OCI-LY1 (cell line): ENCODE data around the gene STAC3.

Experiments
- H2AFZ ChIP-seq: fragments of 200-600 bp; sonication (generic), shearing (Covaris generic); 2 replicates; pipeline ENCODE4 v1.6.0; 2014; ENCODE audit warnings: antibody characterized with exemption, mild to moderate bottlenecking, low read length
- H3F3A ChIP-seq: fragments of 200-600 bp; sonication (generic), shearing (Covaris generic); 2 replicates; pipeline ENCODE4 v1.6.0; 2014; ENCODE audit warnings: mild to moderate bottlenecking, antibody characterized with exemption, low read length, moderate library complexity; ENCODE audit not compliant: insufficient read depth
- H3K27ac ChIP-seq: fragments of 200-600 bp; sonication (generic); 2 replicates; pipeline ENCODE4 v1.5.1; 2014; ENCODE audit warnings: low read length, mixed run types, mild to moderate bottlenecking, low read depth; ENCODE audit not compliant: poor library complexity, severe bottlenecking
- H3K27me3 ChIP-seq: fragments of 200-600 bp; sonication (generic); 2 replicates; pipeline ENCODE4 v1.6.0; 2014; ENCODE audit warnings: antibody characterized with exemption, mild to moderate bottlenecking, low read length, moderate library complexity; ENCODE audit not compliant: insufficient read depth
- H3K36me3 ChIP-seq: fragments of 200-600 bp; sonication (generic); 2 replicates; pipeline ENCODE4 v1.6.1; 2014; ENCODE audit warnings: mild to moderate bottlenecking, antibody characterized with exemption, low read length, moderate library complexity, mixed read lengths; ENCODE audit not compliant: insufficient read depth
- H3K4me1 ChIP-seq: fragments of 200-600 bp; sonication (generic); 2 replicates; pipeline ENCODE4 v1.5.1; 2014; ENCODE audit warnings: mild to moderate bottlenecking, low read length, moderate library complexity; ENCODE audit not compliant: insufficient read depth, severe bottlenecking
- H3K4me2 ChIP-seq: fragments of 200-600 bp; sonication (generic), shearing (Covaris generic); 2 replicates; pipeline ENCODE4 v1.6.1; 2014; ENCODE audit warnings: low read length
- H3K4me3 ChIP-seq: fragments of 200-600 bp; sonication (generic); 2 replicates; pipeline ENCODE4 v1.5.1; 2014; ENCODE audit warnings: low read length, low read depth, mild to moderate bottlenecking, mixed read lengths; ENCODE audit not compliant: poor library complexity, severe bottlenecking
- H3K79me2 ChIP-seq: fragments of 200-600 bp; shearing (Covaris generic); 2 replicates; pipeline ENCODE4 v1.6.1; 2016; ENCODE audit warnings: mixed run types, low read length, mixed read lengths; ENCODE audit not compliant: insufficient read depth
- H3K9ac ChIP-seq: fragments of 200-600 bp; sonication (generic), shearing (Covaris generic); 2 replicates; pipeline ENCODE4 v1.6.1; 2014; ENCODE audit warnings: mild to moderate bottlenecking, low read length, mixed read lengths
- H3K9me2 ChIP-seq: fragments of 200-600 bp; sonication (generic), shearing (Covaris generic); 2 replicates; pipeline ENCODE4 v1.6.1; 2014; ENCODE audit warnings: low read depth, mild to moderate bottlenecking, low read length, mixed read lengths
- H3K9me3 ChIP-seq: fragments of 200-600 bp; shearing (Covaris generic); 2 replicates; pipeline ENCODE4 v1.6.1; 2014; ENCODE audit warnings: low read length, mixed read lengths
- H4K20me1 ChIP-seq: fragments of 200-600 bp; sonication (generic), shearing (Covaris generic); 2 replicates; pipeline ENCODE4 v1.6.0; 2016; ENCODE audit warnings: mild to moderate bottlenecking, low read length; ENCODE audit not compliant: insufficient read depth
- CTCF ChIP-seq: fragments of 200-600 bp; sonication (generic), shearing (Covaris generic); IDR thresholded peaks from 2 replicates; pipeline ENCODE4 v1.5.1; 2017; ENCODE audit warnings: mild to moderate bottlenecking, antibody characterized with exemption, low read length, moderate library complexity, mixed read lengths
- EZH2 ChIP-seq: fragments of 200-600 bp; sonication (generic), shearing (Covaris generic); IDR thresholded peaks from 2 replicates; pipeline ENCODE4 v1.8.0; 2017; ENCODE audit warnings: borderline replicate concordance, mixed run types, mild to moderate bottlenecking, antibody characterized with exemption, low read length, moderate library complexity, mixed read lengths

Gene STAC3

GRCh38 chr12:57201219-57201618 is 49.8 kb downstream of the STAC3 start:
- Histone ChIP-seq H3K4me2 (no peak overlapping the region), H3F3A (no peaks in the 10 kb centered on the region), H3K4me3 (no peak overlapping the region), H3K79me2 (no peaks in the 10 kb centered on the region), H3K9me2 (no peaks in the 10 kb centered on the region), H4K20me1 (no peaks in the 10 kb centered on the region), H3K9ac (no peak overlapping the region), H3K4me1 (peaks cover 1% of the 10 kb centered on the region), H2AFZ (no peak overlapping the region), H3K27ac (no peak overlapping the region), H3K27me3 (peaks cover 44% of the 10 kb centered on the region; the same call in 1 of the 2 replicates), H3K36me3 (no peaks in the 10 kb centered on the region), H3K9me3 (no peaks in the 10 kb centered on the region)
- TF ChIP-seq EZH2, result no peak
- no peak for TF ChIP-seq CTCF

GRCh38 chr12:57200497-57200896 is 50.5 kb downstream of the STAC3 start:
- TF ChIP-seq CTCF, result no peak
- TF ChIP-seq EZH2, result no peak
- Histone ChIP-seq H3K36me3 (no peaks in the 10 kb centered on the region), H3F3A (no peaks in the 10 kb centered on the region), H3K9ac (no peak overlapping the region), H3K4me1 (peaks cover 8% of the 10 kb centered on the region), H3K27me3 (peaks cover 40% of the 10 kb centered on the region; the same call in 1 of the 2 replicates), H4K20me1 (no peaks in the 10 kb centered on the region), H3K27ac (no peak overlapping the region), H3K4me3 (no peak overlapping the region), H3K9me3 (no peaks in the 10 kb centered on the region), H2AFZ (no peak overlapping the region), H3K9me2 (no peaks in the 10 kb centered on the region), H3K79me2 (no peaks in the 10 kb centered on the region), H3K4me2 (no peak overlapping the region)

GRCh38 chr12:57199191-57199590 is 51.8 kb downstream of the STAC3 start:
- Histone ChIP-seq H3K4me2 (no peak overlapping the region), H3K27ac (no peak overlapping the region), H4K20me1 (no peaks in the 10 kb centered on the region), H3F3A (no peaks in the 10 kb centered on the region), H3K4me3 (no peak overlapping the region), H3K36me3 (no peaks in the 10 kb centered on the region), H2AFZ (no peak overlapping the region), H3K9me2 (no peaks in the 10 kb centered on the region), H3K4me1 (peaks cover 17% of the 10 kb centered on the region), H3K27me3 (peaks cover 36% of the 10 kb centered on the region; the same call in 1 of the 2 replicates), H3K9ac (no peak overlapping the region), H3K79me2 (no peaks in the 10 kb centered on the region), H3K9me3 (no peaks in the 10 kb centered on the region)
- no peak for TF ChIP-seq EZH2

- Histone ChIP-seq H3K4me3 (no peak overlapping the region), H4K20me1 (no peaks in the 10 kb centered on the region), H3K9ac (no peak overlapping the region), H3K4me2 (no peak overlapping the region), H3K79me2 (no peaks in the 10 kb centered on the region), H2AFZ (no peak overlapping the region), H3K9me3 (no peaks in the 10 kb centered on the region), H3K4me1 (peaks cover 21% of the 10 kb centered on the region), H3K27me3 (peaks cover 36% of the 10 kb centered on the region; the same call in 1 of the 2 replicates), H3K36me3 (no peaks in the 10 kb centered on the region), H3K27ac (no peak overlapping the region), H3K9me2 (no peaks in the 10 kb centered on the region), H3F3A (no peaks in the 10 kb centered on the region)
- TF ChIP-seq EZH2, result no peak
- TF ChIP-seq CTCF, result no peak
Measured at GRCh38 chr12:57198329-57198728, 52.7 kb downstream of the STAC3 start.
